CD4-positive, alpha-beta T cell treated with Interleukin-15 for 1 hour (primary cell): Measurements from ENCODE around the gene JAZF1.
"Not testable (repeated sequence)": the region's sequence is repeated elsewhere in the genome, so short reads cannot be mapped to it uniquely, and the experiment has no call there.

ENCODE experiments used
- DNase-seq: peaks from one replicate; pipeline ENCODE4 v3.0.0-alpha.2; 2020

JAZF1 gene

DNA sequence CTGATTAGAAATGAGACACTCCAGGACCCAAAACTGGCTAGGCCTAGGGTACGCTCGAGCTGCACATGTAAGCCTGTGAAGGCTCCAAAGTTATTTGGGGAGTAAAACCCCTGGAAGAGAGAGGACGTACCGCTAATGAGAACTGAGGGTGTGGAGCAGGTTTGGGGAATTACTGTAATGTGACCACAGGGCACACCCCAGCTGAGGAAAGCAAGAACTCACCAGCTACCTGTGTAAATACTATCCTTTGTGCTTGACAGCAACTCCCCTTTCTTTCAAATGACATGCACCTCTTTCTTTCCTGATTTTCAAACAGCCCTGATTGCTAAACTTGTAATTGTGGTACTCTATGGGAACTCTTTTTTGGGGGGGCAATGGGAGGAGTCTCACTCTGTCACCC is 147.2 kb downstream of the JAZF1 start:
- DNase-seq = no peak

DNA sequence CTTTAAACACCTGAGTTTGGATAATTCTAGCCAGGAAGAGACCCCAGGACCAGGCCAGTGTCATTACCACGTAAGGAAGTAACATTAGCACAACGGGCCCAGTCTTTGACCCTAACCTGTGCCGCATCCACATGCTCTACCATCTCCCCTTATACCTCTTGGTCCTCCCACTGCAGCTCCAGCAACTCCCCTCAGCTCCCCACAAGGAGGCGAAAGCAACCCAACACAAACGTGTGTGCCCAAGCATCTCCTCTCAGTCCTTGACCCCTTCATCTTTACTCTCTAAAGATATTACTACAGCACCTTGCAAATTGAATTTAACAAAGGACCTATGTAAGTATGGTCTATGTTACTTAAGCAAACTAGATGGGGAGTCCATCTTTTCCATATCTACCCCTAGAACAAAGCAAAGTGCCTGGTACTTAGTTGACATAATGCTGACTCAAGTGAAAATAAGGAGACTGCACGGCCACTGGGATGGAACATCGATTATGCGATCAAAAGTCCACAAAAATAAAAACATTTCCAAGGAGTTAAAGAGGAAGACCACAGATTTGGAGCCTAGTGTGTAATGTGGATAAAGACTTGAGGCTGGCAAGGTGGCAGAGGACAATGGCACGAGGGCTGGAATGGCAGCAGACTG is 147.7 kb downstream of the JAZF1 start:
- DNase-seq = no peak

DNA sequence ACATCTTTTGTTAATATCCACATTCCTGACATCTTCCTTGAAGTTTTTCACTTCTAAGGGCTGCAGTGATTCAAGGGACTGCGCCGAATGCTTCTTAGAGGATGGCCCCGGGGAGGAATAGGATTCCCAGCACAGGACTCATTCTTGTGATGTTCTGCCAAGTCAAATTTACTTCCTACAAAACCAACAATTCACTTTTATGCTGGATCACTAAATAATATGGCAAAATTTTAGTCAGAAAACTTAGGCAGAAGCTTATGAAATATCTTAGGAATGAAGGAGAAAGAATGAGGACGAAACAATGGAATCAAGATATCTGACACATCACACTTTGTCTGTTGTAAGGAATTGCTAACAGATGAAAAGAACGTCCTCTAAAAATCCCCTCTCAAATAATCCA is 151.5 kb downstream of the JAZF1 start:
- no peak for DNase-seq

DNA sequence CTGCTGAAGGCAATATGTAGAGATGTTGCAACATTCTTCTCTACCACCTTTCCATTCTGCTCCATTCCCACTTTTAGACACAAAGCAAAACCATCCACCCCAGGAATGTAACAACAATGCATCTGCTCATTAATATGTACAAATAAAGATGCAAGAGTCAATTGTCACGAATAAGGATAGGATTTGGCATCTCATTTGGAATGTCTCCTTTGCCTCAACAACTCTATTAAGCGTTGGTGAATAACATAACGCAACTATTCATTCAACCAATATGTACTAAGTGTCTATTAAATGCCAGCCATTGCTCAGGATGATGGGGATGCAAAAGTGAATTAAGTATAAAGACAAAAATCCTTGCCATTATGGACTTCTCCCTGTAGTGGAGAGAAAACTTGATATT is 152.1 kb downstream of the JAZF1 start:
- DNase-seq = no peak

DNA sequence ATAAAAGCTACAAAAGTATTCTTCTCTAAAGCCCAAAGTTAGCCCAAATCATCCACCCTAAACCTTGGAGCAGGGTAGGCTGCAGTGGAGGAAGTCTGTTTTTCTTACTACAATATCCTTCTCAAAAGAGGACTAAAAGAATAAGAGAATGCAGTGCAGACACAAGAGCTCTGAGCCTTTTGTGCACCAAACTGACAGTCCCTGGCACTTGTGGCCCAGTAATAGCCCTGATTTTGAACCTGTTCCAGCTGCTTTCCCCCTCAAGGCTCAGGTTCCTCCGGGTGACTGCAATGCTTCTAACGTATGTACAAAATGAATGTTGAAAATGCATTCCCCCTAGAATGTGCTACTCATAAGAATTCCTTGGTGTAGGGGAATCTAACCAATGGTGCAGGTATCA is 154.4 kb downstream of the JAZF1 start:
- no peak for DNase-seq

DNA sequence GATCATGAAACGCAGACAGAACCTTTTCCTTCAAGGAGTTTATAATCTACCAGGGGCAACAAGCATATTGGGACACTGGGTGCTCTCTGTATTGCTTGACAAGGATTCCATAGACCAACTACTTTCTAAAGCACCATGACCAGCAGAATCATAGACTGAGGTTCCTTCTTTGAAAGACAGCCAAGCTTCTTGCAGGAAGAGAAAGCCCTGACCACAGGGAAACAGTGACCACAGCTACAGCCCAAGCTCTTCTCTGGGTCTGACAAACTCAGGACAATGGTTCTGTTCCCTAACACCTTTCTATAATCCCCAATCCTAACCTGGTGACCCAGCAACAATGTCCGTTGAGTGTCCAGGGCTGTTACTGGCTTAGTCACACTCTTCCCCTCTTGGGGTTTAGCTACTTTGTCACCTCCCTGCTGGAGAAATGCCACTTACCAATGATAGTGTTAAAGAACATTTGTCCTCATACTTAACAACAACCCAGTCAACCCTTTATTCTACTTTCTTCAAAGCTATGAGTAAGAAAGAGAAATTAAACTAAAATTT is 155.7 kb downstream of the JAZF1 start:
- no peak for DNase-seq

DNA sequence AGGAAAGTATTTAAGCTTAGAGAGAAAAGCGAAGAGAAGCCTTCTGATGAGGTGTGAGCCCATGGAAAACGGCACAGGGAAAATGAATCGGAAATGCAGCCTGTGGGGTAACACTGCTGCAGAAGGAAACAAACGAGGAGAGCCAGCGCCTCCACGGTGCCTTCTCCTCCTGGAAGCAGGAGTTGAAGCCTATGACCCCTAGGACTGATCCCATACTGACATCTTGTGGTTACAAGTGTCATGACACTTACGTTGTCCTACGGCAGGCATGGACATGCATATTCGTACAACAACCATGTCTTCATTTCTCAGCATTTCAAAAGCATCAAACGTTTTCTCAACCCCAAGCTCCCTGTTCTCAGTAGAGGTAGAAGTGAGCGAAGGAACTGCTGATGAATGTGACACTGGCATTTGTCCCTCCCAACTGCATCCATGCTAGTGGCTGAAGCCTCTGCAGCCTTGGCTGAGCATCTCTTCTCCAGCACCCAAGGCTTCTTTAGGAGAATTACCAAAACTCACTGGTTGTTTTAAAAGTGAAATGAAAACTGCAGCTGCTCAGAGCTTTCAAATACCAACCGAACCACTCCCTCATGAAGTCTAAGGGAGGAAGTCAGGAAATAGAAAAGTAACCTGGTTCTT is 160.2 kb downstream of the JAZF1 start:
- DNase-seq = peak; percentile 17

DNA sequence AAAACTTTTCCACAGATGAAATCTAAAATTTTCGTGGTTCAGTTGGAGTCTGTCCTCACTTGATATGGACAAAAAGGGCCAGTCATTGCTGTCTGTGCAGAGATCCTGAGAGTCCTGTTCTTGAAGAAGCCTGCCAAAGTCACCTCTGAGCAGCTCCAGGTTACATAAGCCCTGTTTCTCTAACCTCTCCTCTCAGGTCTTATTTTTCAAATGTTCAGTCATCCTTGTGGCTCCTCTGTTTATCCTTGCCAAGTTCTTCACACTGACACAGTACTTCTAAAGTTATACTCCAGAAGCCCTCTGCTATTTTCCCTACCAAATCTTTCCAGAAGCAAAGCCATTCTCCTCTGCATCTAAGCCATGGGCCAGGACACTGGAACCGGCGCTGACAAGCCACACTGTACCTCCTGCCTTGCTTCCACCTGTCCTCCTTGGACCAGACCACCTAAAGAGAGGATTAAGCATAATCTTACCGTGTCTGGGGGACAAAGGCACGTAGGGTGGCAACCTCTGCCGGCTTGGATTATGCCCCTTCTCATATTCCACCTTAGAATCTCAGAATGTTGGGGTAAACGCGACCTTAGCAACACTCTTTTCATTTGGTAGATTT is 161.6 kb downstream of the JAZF1 start:
- no peak for DNase-seq

DNA sequence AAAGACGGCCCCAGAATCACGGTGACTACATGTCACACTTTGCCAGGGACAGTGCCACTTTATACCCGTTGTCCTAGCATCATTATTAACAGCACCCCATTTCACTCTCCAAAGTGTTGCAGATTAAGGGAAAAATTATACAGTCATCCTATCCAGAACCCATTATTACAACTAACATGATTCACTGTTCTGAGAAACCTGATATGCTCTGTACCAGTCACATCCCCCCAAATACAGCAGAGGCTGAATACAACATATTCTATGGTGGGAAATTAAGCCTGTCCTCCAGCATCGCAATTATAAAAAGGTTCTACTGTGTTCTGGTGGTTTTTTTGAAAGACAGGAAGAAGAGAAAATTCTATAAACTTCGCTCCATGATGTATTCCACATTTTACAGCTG is 162.1 kb downstream of the JAZF1 start:
- DNase-seq = no peak

DNA sequence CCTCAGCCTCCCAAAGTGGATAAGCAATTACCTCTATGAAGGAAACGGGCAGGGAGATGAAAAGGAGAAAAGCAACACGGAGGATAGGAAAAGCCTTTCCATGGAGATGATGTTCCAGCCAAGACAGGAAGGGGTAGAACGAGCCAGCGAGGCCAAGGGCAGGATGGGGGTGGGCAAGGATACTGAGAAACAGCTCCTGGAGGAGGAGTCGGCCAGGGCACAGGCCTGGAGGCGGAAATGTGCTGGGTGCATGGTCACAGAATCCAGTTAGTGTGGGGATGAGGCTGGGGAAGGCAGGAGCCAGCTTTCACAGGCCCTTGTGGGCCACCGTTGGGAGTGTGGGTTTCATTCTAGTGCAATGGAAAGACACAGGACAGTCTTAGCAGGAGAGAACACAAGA is 162.6 kb downstream of the JAZF1 start:
- no peak for DNase-seq

DNA sequence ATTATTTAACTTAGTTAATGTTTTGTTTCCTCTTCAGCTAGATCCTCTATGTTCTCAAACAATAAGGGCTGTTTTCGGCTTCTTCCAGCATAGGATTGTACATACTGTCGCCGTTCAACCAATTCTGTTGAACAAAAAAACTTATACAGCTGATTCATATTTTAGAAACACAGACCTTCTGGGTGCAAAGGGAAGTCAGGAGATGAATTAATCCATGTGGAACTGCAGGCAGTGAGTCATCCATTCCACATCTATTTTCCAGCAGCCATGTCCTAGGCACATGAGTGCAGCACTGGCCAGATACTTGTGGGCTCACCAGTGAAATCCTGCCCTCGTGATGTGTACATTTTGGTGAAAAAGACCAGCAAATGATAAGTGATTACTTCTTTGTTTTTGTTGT is 163.2 kb downstream of the JAZF1 start:
- DNase-seq = no peak

DNA sequence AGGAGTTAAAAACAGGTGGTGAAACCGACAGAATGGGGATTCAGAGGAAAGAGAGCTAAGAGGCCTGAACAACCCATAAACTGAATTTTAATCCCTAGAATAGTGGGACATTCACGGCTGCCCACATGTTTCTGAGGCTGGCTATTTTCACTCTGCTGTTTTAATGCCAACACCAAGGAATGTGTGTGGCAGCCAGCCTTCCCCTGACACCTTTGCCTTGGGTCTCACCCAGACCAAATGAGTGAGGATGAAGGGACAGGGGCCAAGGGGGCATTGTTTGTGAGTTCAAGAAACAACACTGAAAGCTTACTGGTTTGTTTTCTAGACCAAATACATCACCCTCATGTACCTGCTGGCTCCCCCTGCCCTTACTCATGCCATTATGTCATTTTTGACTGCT is 164.3 kb downstream of the JAZF1 start:
- no peak for DNase-seq

DNA sequence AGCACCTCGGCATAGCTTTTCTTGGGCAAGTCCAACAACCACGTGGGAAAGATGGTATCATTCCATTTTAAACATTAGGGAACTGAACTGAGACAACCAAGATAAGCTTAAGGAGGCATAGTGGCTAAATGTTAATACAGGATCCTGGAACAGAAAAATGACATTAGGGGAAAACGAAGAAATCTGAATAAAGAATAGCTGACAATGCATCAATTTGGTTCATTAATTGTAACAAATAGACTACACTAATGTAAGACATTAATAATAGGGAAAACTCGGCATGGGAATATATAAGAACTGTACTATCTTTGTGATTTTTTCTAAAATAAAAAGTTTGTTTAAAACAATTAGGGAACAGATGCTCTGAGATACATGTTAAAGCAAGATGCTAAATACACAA is 165.4 kb downstream of the JAZF1 start:
- DNase-seq = no peak

DNA sequence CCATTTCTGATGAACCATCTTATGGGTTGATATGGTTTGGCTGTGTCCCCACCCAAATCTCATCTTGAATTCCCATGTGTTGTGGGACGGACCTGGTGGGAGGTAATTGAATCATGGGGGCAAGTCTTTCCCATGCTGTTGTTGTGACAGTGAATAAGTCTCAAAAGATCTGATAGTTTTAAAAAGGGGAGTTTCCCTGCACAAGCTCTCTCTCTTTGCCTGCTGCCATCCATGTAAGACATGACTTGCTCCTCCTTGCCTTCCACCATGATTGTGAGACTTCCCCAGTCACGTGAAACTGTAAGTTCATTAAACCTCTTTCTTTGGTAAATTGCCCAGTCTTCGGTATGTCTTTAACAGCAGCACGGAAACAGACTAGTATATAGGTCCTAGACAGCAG is 166.3 kb downstream of the JAZF1 start:
- not testable (repeated sequence) for DNase-seq

DNA sequence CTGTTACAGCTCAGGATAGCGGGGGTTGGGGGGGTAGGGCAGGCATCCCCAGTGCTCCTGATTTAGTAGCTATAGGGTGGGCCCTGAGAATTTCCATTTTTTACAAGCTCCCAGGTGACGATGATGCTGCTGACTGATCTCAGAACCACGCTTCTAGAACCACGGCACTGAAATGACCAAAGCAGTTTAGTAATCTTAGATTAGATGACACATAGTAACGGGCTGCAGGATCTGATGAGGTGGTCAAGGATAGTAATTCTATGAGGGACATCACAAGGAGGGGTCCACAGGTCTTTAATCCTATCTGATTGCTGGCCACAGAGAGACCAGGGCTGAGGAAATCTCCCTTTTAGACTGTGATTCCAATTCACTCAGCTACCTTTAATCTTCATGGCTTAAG is 167.2 kb downstream of the JAZF1 start:
- no peak for DNase-seq

DNA sequence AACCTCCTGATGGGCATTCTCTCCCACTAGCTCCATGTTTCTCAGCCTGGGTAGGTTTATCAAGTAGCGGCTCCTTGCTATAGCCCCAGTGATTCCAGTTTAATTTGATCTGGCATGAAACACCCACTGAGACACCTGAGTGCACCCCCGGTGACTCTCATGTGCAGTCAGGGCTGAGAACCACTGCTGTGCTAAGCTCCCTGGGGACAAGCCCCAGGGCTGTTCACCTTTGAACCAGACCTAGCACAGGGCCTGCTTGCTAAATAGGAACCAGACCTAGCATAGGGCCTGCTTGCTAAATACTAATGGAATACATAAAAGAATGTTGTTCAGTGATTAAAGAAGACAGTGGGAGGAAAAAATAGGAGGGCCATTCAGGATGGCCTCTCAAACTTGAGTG is 167.6 kb downstream of the JAZF1 start:
- no peak for DNase-seq

DNA sequence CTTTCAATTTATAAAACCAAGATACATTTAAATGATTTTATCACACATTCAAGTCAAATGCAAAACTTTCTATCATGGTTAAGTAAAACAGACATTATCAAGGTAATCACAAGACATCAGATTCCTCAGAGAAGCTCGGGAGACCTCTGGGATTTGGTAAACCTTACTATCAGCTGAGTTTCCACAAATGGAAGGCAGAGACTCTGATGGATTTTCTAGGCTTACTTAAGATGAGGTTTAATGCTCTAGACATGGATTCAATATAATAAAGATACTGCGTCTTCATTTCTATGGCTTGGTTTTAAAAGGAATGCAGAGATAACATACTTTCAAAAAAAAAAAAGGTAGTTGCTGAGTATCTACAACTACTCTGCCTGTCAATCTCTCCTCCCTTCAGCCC is 171.7 kb downstream of the JAZF1 start:
- DNase-seq = no peak

DNA sequence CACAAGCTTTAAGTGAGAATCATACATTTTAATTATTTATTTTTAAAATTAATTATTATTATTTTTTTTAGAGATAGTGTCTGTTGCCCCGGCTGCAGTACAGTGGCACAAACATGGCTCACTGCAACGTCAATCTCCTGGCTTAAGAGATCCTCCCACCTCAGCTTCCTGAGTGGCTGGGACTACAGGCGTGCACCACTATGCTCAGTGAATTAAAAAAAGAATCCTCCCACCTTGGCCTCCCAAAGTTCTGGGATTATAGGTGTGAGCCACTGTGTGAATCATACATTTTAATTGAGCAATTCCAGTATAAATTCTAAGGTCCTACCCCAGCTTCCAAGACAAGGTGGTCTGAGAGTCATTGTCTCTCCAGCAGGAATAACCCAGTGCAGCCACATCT is 172.4 kb downstream of the JAZF1 start:
- no peak for DNase-seq

DNA sequence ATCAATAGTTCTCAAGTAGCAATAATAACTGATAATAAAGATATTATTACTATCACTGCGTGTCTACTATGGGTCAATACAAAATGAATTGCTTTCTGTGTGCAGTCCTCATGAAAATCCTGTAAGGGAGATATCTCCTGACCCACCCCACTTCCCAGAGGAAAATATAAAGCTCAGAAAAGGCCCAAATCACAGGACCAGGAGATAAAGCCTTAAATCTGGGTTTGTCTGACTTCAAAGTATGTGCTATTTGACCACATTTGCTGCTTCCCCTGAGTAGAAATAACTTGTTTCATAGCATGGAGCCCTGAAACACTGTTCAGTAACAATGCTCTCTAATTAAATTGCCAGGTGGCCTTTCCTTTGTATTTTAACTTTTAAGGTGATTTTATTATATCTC is 174.1 kb downstream of the JAZF1 start:
- no peak for DNase-seq

DNA sequence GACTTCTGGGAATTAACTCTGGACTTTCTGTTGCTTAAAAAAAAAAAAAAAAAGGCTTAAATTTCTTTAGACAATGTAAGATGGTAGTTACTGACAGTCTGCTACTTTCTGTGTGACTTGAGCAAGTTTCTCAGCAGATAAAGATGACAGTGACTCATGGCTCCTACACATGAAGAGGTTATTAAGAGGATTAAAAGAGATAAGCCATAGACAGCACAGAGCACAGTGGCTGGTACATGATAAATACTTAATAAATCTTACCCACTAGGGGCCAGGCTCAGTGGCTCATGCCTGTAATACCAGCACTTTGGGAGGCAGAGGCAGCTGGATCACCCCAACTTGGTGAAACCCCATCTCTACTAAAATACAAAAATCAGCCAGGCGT is 174.8 kb downstream of the JAZF1 start:
- no peak for DNase-seq

DNA sequence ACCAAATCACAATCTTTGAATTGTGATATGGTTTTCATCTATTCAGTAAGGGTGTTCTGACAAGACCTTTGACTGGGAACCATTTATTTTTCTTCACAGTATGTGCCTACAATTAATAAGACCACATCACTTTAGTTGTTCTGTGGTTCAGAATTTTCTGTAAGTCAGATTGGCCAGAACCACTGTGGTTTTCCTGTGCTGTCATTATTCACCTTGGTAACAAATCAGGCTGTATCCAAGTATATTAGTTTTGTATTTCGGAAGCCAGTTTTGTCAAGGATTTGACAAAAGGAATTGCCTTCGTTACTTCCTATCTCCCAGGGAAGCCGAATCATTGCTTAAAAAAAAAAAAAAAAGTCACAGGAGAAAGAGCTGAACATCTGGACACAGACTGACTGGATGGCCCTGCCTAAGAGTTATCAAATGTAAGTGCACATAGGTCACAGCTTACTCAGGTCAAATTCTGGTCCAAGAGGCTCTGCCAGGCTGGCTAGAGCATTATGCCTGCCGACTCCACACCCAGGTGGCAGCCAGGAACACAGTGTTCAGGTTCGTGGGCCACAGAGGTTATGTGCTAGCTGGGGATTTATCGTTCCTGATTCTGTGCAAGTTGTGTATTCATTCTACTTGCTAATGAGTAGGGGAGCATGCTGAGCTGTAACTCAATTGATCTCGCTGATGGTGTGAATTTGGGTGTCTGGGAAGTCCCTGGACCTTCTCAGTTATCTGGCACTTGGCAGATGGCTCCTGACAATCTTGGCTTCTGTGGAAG is 175.3 kb downstream of the JAZF1 start:
- no peak for DNase-seq

DNA sequence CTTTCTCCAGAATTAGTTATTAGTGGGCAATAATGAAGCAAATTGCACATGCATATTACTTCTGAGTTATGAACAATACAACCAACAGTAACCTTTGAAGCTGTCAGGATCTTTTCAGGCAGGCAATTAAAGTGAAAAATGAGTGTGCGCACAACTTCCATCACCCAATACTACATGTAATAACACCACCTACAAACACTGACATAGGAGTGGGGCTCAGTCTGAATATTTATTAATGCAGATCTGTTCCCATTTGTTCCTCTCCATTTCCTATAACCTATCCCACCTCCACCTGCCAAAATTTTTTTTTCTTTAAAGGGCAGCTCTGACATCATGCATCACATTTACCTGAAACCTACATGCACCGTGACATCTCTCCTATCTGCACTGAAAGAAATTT is 177.2 kb downstream of the JAZF1 start:
- DNase-seq = no peak

DNA sequence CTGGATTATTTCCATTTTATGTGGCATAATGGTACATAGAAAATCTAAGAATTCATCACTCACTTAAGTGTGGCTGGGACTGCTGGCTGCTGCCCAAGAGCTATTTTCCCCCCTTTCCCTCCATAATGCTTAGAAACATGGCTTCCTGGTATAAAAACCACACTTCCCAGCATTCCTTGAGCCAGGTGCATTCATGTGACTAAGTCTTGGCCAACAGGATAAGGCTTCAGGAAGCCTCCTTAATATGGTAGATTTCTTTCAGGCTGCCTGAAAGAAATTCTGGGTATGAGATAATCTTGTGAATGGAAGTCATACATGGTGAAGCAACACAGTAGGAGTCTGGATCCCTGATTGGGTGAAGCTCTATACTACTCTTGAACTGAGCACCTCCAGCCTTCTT is 178.0 kb downstream of the JAZF1 start:
- no peak for DNase-seq

DNA sequence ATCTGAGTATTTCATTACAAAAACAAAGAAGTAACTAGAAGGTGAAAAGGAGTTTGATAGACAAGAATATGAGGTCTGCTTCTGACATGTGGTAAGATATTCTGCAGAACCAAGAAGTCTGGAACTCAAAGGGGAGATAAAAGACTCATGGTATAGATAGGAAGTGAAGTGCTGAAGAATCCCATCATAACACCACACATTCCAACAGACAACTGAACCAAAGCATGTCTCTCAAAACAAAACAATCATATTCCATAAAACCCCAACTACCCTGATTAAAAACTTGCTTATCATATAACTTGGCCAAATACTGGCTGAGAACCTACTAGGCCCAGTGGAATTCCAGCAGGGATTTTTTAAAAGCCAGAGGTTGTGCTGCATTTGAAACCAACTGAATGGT is 178.7 kb downstream of the JAZF1 start:
- no peak for DNase-seq
